GM12878 (cell line): ENCODE results near the gene AGAP3. TPM values are rescaled to one million over a fixed set of nuclear protein-coding genes. Genes with fewer than 3 reads are reported as not detected.

Experiments used
- ATF7 ChIP-seq: fragments of 450-650 bp; IDR thresholded peaks from 2 replicates; pipeline ENCODE4 v1.6.1; 2016; ENCODE audit warnings: low read depth, mild to moderate bottlenecking
- IRF5 ChIP-seq: fragments of 450-650 bp; IDR thresholded peaks from 2 replicates; pipeline ENCODE4 v1.6.1; 2017; ENCODE audit warnings: borderline replicate concordance
- JUNB ChIP-seq: IDR thresholded peaks from 2 replicates; pipeline ENCODE4 v1.6.1; 2016; ENCODE audit warnings: antibody characterized with exemption, mild to moderate bottlenecking
- MXI1 ChIP-seq: fragments of 150-350 bp; IDR thresholded peaks from 2 replicates; pipeline ENCODE4 v1.6.1; 2011; ENCODE audit warnings: low read depth, mild to moderate bottlenecking, inconsistent platforms, low read length, improper control_type of control experiment
- RUNX3 ChIP-seq: IDR thresholded peaks from 2 replicates; pipeline ENCODE4 v1.6.1; 2012; ENCODE audit warnings: low read length, inconsistent platforms
- SMARCA5 ChIP-seq: fragments of 450-650 bp; IDR thresholded peaks from 2 replicates; pipeline ENCODE4 v1.6.1; 2017; ENCODE audit warnings: mild to moderate bottlenecking
- WRNIP1 ChIP-seq: IDR thresholded peaks from 2 replicates; pipeline ENCODE4 v1.6.1; 2011; ENCODE audit warnings: low read depth, low read length, improper control_type of control experiment, borderline replicate concordance
- ZBED1 ChIP-seq: IDR thresholded peaks from 2 replicates; pipeline ENCODE4 v1.6.1; 2016; ENCODE audit warnings: borderline replicate concordance
- ZNF687 ChIP-seq: fragments of 450-650 bp; IDR thresholded peaks from 2 replicates; pipeline ENCODE4 v1.6.1; 2017; ENCODE audit warnings: mild to moderate bottlenecking, moderate library complexity
- polyA plus RNA-seq, 11 experiments: library from polyadenylated mRNA; depleted of rRNA in 4 of 11; unstranded in 6 of 11; stranded (reverse) in 5 of 11; fragments of >200 nt; fragmentation: Nextera tagmentation in 4 of 11; fragmentation: Illumina TruSeq in 1 of 11; extraction: Ambion mirVana in 4 of 11; extraction: Trizol in 1 of 11; gene quantifications; 1 replicate in 1 of 11; 2 replicates in 10 of 11; pipeline versions ENCODE4 v1.2.1 to v1.2.3, GENCODE V29; 2011 to 2016; ENCODE audit warnings: inconsistent platforms in 2 of 11, missing spikeins in 2 of 11, low read depth in 1 of 11
- total RNA-seq, 4 experiments: library from RNA; depleted of rRNA in 3 of 4; stranded (reverse); fragments of >200 nt in 3 of 4; fragmentation: Illumina TruSeq in 1 of 4; extraction: Trizol in 1 of 4; gene quantifications; 2 replicates each; pipeline versions ENCODE4 v1.2.1 to v1.2.3, GENCODE V29; 2013 to 2021

The AGAP3 gene
- total and polyA plus RNA-seq, 10 of the 15 experiments (the other 5 are each of a cell fraction or from before 2014, with no cell fraction given), result 1.8 to 68.1 (median 15.7) TPM

- TF ChIP-seq ZBED1, result no peak
- no peak for TF ChIP-seq SMARCA5
- no peak for TF ChIP-seq RUNX3
- TF ChIP-seq IRF5, result no peak
- TF ChIP-seq MXI1, result no peak
- TF ChIP-seq ZNF687, result no peak
- no peak for TF ChIP-seq ATF7
- TF ChIP-seq WRNIP1, result no peak
- TF ChIP-seq JUNB, result no peak
These were observed 46.3 kb upstream of the AGAP3 start (continued) for GRCh38 chr7:151039850-151040548.
